ENCODE results near the gene SPATA2.

SPATA2 gene

DNA sequence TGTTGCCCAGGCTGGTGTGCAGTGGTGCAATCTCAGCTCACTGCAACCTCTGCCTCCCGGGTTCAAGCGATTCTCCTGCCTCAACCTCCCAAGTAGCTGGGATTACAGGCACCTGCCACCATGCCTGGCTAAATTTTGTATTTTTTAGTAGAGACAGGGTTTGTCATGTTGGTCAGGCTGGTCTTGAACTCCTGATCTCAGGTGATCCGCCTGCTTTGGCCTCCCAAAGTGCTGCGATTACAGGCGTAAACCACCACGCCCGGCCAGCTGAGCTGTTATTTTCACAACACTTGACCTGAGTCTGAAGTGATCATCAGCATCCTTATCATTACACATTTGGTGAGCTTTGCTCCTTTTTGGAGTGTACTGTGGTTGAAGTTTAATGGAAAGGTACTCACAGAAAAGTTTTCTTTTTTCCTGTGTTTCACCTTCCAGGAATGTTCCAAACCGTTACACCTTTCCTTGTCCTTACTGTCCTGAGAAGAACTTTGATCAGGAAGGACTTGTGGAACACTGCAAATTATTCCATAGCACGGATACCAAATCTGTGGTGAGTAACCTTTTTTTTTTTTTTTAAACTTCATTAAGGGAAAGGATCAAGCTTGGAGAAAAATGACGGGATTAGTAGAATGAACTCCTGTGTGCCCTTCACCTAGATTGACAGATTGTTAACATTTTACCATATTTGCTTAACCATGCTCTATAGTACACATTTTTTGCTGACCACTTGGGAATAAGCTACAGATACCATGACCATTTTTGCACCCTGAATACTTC lies 30.6 kb upstream of the SPATA2 start:
- no peak overlapping the region for H3K27ac ChIP-seq (ENCODE audit: low read depth, low read length, severe bottlenecking)
- no peak overlapping the region for H3K4me3 ChIP-seq (ENCODE audit: extremely low read depth, insufficient read depth, low read length, poor library complexity, severe bottlenecking)
- 40 to 83% methylated on average over 2 to 7 of the region's 10 CpGs for WGBS, 2 experiments (ENCODE audit: insufficient coverage in 2 of 2)
- H3K9me3 ChIP-seq (ENCODE audit: control insufficient read depth, low read length), result no peaks in the 10 kb centered on the region
- peaks cover 85% of the 10 kb centered on the region for H3K36me3 ChIP-seq (ENCODE audit: control insufficient read depth, insufficient read depth, low read length)
- peaks cover 11% of the 10 kb centered on the region for H3K4me1 ChIP-seq (ENCODE audit: control insufficient read depth, insufficient read depth, low read length, poor library complexity, severe bottlenecking)

DNA sequence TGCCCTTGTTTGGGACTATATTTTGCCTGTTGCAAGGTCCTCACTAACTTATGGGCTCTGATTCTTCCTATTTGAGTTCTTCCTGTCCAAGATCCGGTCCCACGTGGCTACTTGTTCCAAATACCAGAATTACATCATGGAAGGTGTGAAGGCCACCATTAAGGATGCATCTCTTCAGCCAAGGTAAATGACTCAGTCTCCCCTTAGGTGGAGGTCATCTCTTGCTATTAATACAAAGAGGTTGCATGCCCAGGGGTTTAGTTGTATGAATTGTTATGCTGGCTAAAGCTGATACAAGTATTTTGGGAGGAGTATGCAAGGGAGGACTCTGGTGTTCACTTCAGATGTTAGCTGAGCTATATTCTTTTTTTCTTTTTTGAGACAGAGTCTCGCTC lies 30.0 kb upstream of the SPATA2 start:
- H3K9me3 ChIP-seq (ENCODE audit: control insufficient read depth, low read length), result no peaks in the 10 kb centered on the region
- H3K36me3 ChIP-seq (ENCODE audit: control insufficient read depth, insufficient read depth, low read length), result peaks cover 80% of the 10 kb centered on the region
- 100% methylated on average over 2 of the region's 3 CpGs; no CpG with 5 or more reads in 1 of the 2 experiments for WGBS, 2 experiments (ENCODE audit: insufficient coverage in 2 of 2)
- H3K27ac ChIP-seq (ENCODE audit: low read depth, low read length, severe bottlenecking), result no peak overlapping the region
- H3K4me3 ChIP-seq (ENCODE audit: extremely low read depth, insufficient read depth, low read length, poor library complexity, severe bottlenecking), result no peak overlapping the region
- H3K4me1 ChIP-seq (ENCODE audit: control insufficient read depth, insufficient read depth, low read length, poor library complexity, severe bottlenecking), result peaks cover 11% of the 10 kb centered on the region

GRCh38 chr20:49942942-49943341 lies 27.6 kb upstream of the SPATA2 start:
- Histone ChIP-seq H3K4me1 (ENCODE audit: control insufficient read depth, insufficient read depth, low read length, poor library complexity, severe bottlenecking) (peaks cover under 1% of the 10 kb centered on the region), H3K36me3 (ENCODE audit: control insufficient read depth, insufficient read depth, low read length) (peaks cover 78% of the 10 kb centered on the region), H3K4me3 (ENCODE audit: extremely low read depth, insufficient read depth, low read length, poor library complexity, severe bottlenecking) (no peak overlapping the region), H3K27ac (ENCODE audit: low read depth, low read length, severe bottlenecking) (no peak overlapping the region), H3K9me3 (ENCODE audit: control insufficient read depth, low read length) (no peaks in the 10 kb centered on the region)
- no CpG with 5 or more reads among the region's 3 CpGs for WGBS, 2 experiments (ENCODE audit: insufficient coverage in 2 of 2)

- WGBS, 2 experiments (ENCODE audit: insufficient coverage in 2 of 2), result 93 to 97% methylated on average over 2 to 3 of the region's 3 CpGs
- Histone ChIP-seq H3K4me3 (ENCODE audit: extremely low read depth, insufficient read depth, low read length, poor library complexity, severe bottlenecking) (no peak overlapping the region), H3K4me1 (ENCODE audit: control insufficient read depth, insufficient read depth, low read length, poor library complexity, severe bottlenecking) (peaks cover 7% of the 10 kb centered on the region), H3K36me3 (ENCODE audit: control insufficient read depth, insufficient read depth, low read length) (peaks cover 74% of the 10 kb centered on the region), H3K27ac (ENCODE audit: low read depth, low read length, severe bottlenecking) (no peak overlapping the region), H3K9me3 (ENCODE audit: control insufficient read depth, low read length) (no peaks in the 10 kb centered on the region)
These were observed 27.0 kb upstream of the SPATA2 start for GRCh38 chr20:49942303-49942702.

- Histone ChIP-seq H3K27ac (ENCODE audit: low read depth, low read length, severe bottlenecking) (no peak overlapping the region), H3K4me3 (ENCODE audit: extremely low read depth, insufficient read depth, low read length, poor library complexity, severe bottlenecking) (no peak overlapping the region), H3K4me1 (ENCODE audit: control insufficient read depth, insufficient read depth, low read length, poor library complexity, severe bottlenecking) (peaks cover 9% of the 10 kb centered on the region), H3K36me3 (ENCODE audit: control insufficient read depth, insufficient read depth, low read length) (peaks cover 66% of the 10 kb centered on the region), H3K9me3 (ENCODE audit: control insufficient read depth, low read length) (no peaks in the 10 kb centered on the region)
- WGBS, 2 experiments (ENCODE audit: insufficient coverage in 2 of 2), result 95 to 97% methylated on average over 13 to 15 of the region's 15 CpGs
These were observed 26.1 kb upstream of the SPATA2 start for GRCh38 chr20:49941456-49941855.

GRCh38 chr20:49938173-49939163 lies 23.1 kb upstream of the SPATA2 start:
- no peak overlapping the region for H3K4me3 ChIP-seq (ENCODE audit: extremely low read depth, insufficient read depth, low read length, poor library complexity, severe bottlenecking)
- peaks cover 9% of the 10 kb centered on the region for H3K4me1 ChIP-seq (ENCODE audit: control insufficient read depth, insufficient read depth, low read length, poor library complexity, severe bottlenecking)
- H3K36me3 ChIP-seq (ENCODE audit: control insufficient read depth, insufficient read depth, low read length), result peaks cover 44% of the 10 kb centered on the region
- WGBS, 2 experiments (ENCODE audit: insufficient coverage in 2 of 2), result 82 to 93% methylated on average over 12 of the region's 12 CpGs
- no peaks in the 10 kb centered on the region for H3K9me3 ChIP-seq (ENCODE audit: control insufficient read depth, low read length)
- no peak overlapping the region for H3K27ac ChIP-seq (ENCODE audit: low read depth, low read length, severe bottlenecking)

- 13 to 16% methylated on average over 8 to 11 of the region's 12 CpGs for WGBS, 2 experiments (ENCODE audit: insufficient coverage in 2 of 2)
- no peaks in the 10 kb centered on the region for H3K9me3 ChIP-seq (ENCODE audit: control insufficient read depth, low read length)
- peak overlapping the region; percentile 91 for H3K4me3 ChIP-seq (ENCODE audit: extremely low read depth, insufficient read depth, low read length, poor library complexity, severe bottlenecking)
- H3K36me3 ChIP-seq (ENCODE audit: control insufficient read depth, insufficient read depth, low read length), result peaks cover 34% of the 10 kb centered on the region
- H3K27ac ChIP-seq (ENCODE audit: low read depth, low read length, severe bottlenecking), result no peak overlapping the region
- peaks cover 9% of the 10 kb centered on the region for H3K4me1 ChIP-seq (ENCODE audit: control insufficient read depth, insufficient read depth, low read length, poor library complexity, severe bottlenecking)
These were observed 21.9 kb upstream of the SPATA2 start for GRCh38 chr20:49937027-49937929.

GRCh38 chr20:49936153-49937026 lies 21.1 kb upstream of the SPATA2 start, which contains the start of gene RNF114:
RNF114 (plus strand) TSS chr20:49936397; CDS start chr20:49936413, 16 bp downstream.
- Histone ChIP-seq H3K4me3 (ENCODE audit: extremely low read depth, insufficient read depth, low read length, poor library complexity, severe bottlenecking) (peak within 1 kb of the TSS; percentile 91), H3K4me1 (ENCODE audit: control insufficient read depth, insufficient read depth, low read length, poor library complexity, severe bottlenecking) (peaks cover 9% of the 10 kb centered on the region), H3K36me3 (ENCODE audit: control insufficient read depth, insufficient read depth, low read length) (peaks cover 26% of the 10 kb centered on the region), H3K9me3 (ENCODE audit: control insufficient read depth, low read length) (no peaks in the 10 kb centered on the region), H3K27ac (ENCODE audit: low read depth, low read length, severe bottlenecking) (peak within 1 kb of the TSS; percentile 36)
- WGBS, 2 experiments (ENCODE audit: insufficient coverage in 2 of 2), result 0 to 1% methylated on average over 53 to 69 of the region's 79 CpGs

DNA sequence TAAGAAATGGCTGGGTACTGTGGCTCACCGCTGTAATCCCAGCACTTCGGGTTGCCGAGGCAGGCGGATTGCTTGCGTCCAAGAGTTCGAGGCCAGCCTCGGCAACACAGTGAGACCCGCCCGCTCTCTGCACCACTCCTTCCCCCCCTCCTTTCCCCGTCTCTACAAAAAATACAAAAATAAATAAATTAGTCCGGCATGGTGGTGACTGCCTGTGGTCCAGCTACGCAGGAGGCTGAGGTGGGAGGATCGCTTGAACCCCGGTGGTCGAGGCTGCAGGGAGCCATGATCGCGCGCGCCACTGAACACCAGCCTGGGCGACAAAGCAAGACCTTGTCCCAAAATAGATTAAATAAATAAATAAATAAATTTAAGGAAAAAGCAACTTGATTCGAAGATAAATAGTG lies 20.4 kb upstream of the SPATA2 start:
- Histone ChIP-seq H3K4me1 (ENCODE audit: control insufficient read depth, insufficient read depth, low read length, poor library complexity, severe bottlenecking) (peaks cover 9% of the 10 kb centered on the region), H3K9me3 (ENCODE audit: control insufficient read depth, low read length) (no peaks in the 10 kb centered on the region), H3K36me3 (ENCODE audit: control insufficient read depth, insufficient read depth, low read length) (peaks cover 20% of the 10 kb centered on the region), H3K4me3 (ENCODE audit: extremely low read depth, insufficient read depth, low read length, poor library complexity, severe bottlenecking) (peak overlapping the region; percentile 91), H3K27ac (ENCODE audit: low read depth, low read length, severe bottlenecking) (no peak overlapping the region)
- 57 to 85% methylated on average over 5 to 14 of the region's 21 CpGs for WGBS, 2 experiments (ENCODE audit: insufficient coverage in 2 of 2)
